NCI-H82 treated with DMSO at 0.1 percent for 48 hours (cell line): ENCODE results near the gene NSFL1C.

ENCODE experiments used
- DNase-seq: peaks from one replicate; lab custom pipeline; 2025; ENCODE audit not compliant: unreplicated experiment; lab: John Stamatoyannopoulos, UW

Gene NSFL1C

DNA sequence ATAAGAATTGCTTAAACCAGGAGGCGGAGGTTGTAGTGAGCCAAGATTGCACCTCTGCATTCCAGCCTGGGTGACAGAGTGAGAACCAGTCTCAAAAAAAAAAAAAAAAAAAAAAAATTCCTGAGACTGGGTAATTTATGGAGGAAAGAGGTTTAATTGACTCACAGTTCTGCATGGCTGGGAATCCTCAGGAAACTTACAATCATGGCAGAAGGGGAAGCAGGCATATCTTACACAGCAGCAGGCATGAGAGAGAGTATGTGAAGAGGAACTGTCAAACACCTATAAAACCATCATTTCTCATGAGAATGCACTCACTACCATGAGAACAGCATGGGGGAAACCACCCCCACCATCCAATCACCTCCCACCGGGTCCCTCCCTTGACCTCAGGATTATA is 72.0 kb downstream of the NSFL1C start:
- no peak for DNase-seq

GRCh38 chr20:1393507-1393882 is 73.2 kb downstream of the NSFL1C start:
- no peak for DNase-seq

- DNase-seq, result peak; percentile 45
Measured at GRCh38 chr20:1392693-1393506, 73.7 kb downstream of the NSFL1C start, which contains the start of gene FKBP1A. Gene FKBP1A (minus strand): TSS chr20:1393054. CDS start chr20:1392998, 56 bp downstream.

GRCh38 chr20:1392443-1392692 is 74.3 kb downstream of the NSFL1C start:
- DNase-seq, result no peak
